B cell (primary cell): Measurements from ENCODE around the gene WDR90.

ENCODE experiments used
- CTCF ChIP-seq: fragments of 200-600 bp; IDR thresholded peaks from one replicate; pipeline ENCODE4 v1.8.0; 2022; ENCODE audit warnings: antibody characterized with exemption, mild to moderate bottlenecking
- EZH2 ChIP-seq: IDR thresholded peaks from 2 replicates; pipeline ENCODE4 v1.6.1; 2012; ENCODE audit warnings: borderline replicate concordance, low read depth, mild to moderate bottlenecking, moderate library complexity, low read length; ENCODE audit not compliant: insufficient read depth, poor library complexity, severe bottlenecking

DNA sequence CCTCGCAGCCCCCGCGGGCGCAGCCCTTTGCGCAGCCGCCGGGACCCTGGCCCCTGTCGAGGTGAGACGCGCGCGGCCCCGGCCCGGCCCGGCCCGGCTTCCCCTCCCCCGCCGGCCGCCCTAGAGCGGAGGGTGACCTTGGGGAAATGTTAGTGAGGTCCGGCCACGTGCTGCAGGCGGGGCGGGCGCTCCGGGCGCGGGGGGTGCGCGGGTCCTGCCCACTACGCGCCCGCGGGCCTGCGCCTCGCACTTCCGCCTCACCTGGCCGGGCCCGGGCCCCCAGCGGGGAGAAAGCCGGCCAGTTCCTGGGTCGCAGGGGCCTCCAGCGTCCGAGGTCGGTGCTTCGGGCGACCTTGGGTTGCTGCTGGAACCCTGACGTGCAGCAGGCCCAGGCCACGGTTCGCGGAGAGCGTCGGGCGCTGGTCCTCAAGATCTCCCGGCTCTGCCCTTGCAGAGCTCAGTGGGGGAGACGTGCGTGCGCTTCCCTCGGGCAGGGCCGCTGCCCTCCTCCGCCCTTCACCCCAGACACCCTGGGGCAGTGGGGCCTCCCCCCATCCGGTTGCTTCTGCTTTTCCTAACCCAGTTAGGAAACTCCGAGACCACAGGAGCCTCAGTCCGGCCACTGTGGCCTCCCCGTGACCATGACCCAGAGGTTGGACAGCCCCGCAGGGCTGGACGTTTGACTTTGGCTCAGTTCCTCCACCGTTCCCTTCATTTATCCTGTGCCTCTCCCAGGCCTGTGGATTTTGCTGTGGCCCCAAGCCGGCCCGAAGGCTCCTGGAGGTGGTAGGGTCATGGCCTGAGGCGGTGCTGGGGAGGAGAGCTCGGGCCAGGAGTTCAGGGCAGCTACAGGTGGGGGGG, 6.7 kb upstream of the WDR90 start:
- TF ChIP-seq EZH2: no peak
- no peak for TF ChIP-seq CTCF
